GM18873 (cell line): ENCODE measurements around the gene NTM.

ENCODE experiments used
- ATAC-seq: cut with Tn5 transposase; IDR thresholded peaks from one replicate; pipeline ENCODE4 v1.9.1; 2021; ENCODE audit warnings: mild to moderate bottlenecking, moderate library complexity, moderate number of reproducible peaks; ENCODE audit not compliant: unreplicated experiment, low FRiP score

The NTM gene

GRCh38 chr11:131840545-131840944 lies 470.1 kb downstream of the NTM start:
- ATAC-seq: no peak

- ATAC-seq: no peak
Measured at GRCh38 chr11:131841028-131841427, 470.6 kb downstream of the NTM start.

- no peak for ATAC-seq
Measured at GRCh38 chr11:131841925-131842635, 471.7 kb downstream of the NTM start.

- ATAC-seq: no peak
Measured at GRCh38 chr11:131845255-131845654, 474.8 kb downstream of the NTM start.

GRCh38 chr11:131849485-131849884 lies 479.1 kb downstream of the NTM start:
- no peak for ATAC-seq

GRCh38 chr11:131850507-131850906 lies 480.1 kb downstream of the NTM start:
- ATAC-seq: no peak

- ATAC-seq: no peak
Measured at GRCh38 chr11:131851964-131852755, 481.7 kb downstream of the NTM start.

- ATAC-seq: no peak
Measured at GRCh38 chr11:131852757-131853156, 482.3 kb downstream of the NTM start.

- ATAC-seq: no peak
Measured at GRCh38 chr11:131854391-131854790, 484.0 kb downstream of the NTM start.

GRCh38 chr11:131855320-131855719 lies 484.9 kb downstream of the NTM start:
- no peak for ATAC-seq

GRCh38 chr11:131857246-131857645 lies 486.8 kb downstream of the NTM start:
- ATAC-seq: no peak

GRCh38 chr11:131858505-131858904 lies 488.1 kb downstream of the NTM start:
- ATAC-seq: no peak

GRCh38 chr11:131859538-131860210 lies 489.3 kb downstream of the NTM start:
- ATAC-seq: no peak

GRCh38 chr11:131864228-131864627 lies 493.8 kb downstream of the NTM start:
- ATAC-seq: no peak

- ATAC-seq: no peak
Measured at GRCh38 chr11:131865860-131866259, 495.4 kb downstream of the NTM start.

GRCh38 chr11:131866535-131867400 lies 496.4 kb downstream of the NTM start:
- ATAC-seq: no peak

GRCh38 chr11:131867457-131868257 lies 497.2 kb downstream of the NTM start:
- ATAC-seq: no peak

- ATAC-seq: no peak
Measured at GRCh38 chr11:131868629-131869507, 498.5 kb downstream of the NTM start.

GRCh38 chr11:131870305-131870704 lies 499.9 kb downstream of the NTM start:
- ATAC-seq: no peak
